C4-2B (cell line): ENCODE results near the gene TAC3.

Source experiments
- ZFX ChIP-seq: fragments of 450-650 bp; IDR thresholded peaks from 2 replicates; pipeline ENCODE4 v1.6.1; 2017
- TF ChIP-seq, protein P1 (sequence below): fragments of 450-650 bp; conservative IDR thresholded peaks from 2 replicates; pipeline ENCODE4 v1.5.1; 2017; ENCODE audit warnings: mild to moderate bottlenecking

DNA sequence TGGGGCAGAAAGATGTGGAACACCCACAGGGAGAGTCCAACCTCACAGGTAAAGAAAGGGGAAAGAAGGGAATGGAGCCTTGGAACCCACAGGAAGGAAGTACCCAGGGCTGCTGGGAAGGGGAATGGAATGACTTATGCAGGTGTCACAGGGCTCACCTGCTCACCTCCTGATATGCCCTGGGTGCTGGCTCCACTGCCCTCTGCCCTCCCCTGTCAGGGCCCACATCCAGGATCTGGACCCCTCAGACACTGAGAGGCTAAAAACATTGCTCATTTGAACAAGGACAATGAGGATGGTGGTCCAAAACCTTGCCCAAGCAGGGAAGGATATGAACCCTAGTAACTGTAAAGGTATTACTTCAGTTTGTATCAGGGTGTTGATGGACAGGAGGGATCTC is 29.3 kb downstream of the TAC3 start:
- TF ChIP-seq, protein P1, sequence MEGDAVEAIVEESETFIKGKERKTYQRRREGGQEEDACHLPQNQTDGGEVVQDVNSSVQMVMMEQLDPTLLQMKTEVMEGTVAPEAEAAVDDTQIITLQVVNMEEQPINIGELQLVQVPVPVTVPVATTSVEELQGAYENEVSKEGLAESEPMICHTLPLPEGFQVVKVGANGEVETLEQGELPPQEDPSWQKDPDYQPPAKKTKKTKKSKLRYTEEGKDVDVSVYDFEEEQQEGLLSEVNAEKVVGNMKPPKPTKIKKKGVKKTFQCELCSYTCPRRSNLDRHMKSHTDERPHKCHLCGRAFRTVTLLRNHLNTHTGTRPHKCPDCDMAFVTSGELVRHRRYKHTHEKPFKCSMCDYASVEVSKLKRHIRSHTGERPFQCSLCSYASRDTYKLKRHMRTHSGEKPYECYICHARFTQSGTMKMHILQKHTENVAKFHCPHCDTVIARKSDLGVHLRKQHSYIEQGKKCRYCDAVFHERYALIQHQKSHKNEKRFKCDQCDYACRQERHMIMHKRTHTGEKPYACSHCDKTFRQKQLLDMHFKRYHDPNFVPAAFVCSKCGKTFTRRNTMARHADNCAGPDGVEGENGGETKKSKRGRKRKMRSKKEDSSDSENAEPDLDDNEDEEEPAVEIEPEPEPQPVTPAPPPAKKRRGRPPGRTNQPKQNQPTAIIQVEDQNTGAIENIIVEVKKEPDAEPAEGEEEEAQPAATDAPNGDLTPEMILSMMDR = no peak
- no peak for TF ChIP-seq ZFX
